ENCODE data around the gene EYS. TPM values are rescaled to one million over a fixed set of nuclear protein-coding genes. Genes with fewer than 3 reads are reported as not detected.
"Not testable (repeated sequence)": the region's sequence is repeated elsewhere in the genome, so short reads cannot be mapped to it uniquely, and the experiment has no call there.

Gene EYS
- total RNA-seq, 1 experiment from 2014 or later, result not detected

- DNase-seq (ENCODE audit: low spot score), result no peak
- in situ Hi-C loops (cut with HindIII; ENCODE audit: low sequenced_read_pairs), result no loop called here
These were observed 1947.4 kb downstream of the EYS start for GRCh38 chr6:63759605-63760105.

- in situ Hi-C loops (cut with HindIII; ENCODE audit: low sequenced_read_pairs), result no loop called here
- DNase-seq (ENCODE audit: low spot score), result no peak
These were observed 1949.2 kb downstream of the EYS start for GRCh38 chr6:63757826-63758225.

GRCh38 chr6:63757275-63757674 is 1949.8 kb downstream of the EYS start:
- in situ Hi-C loops (cut with HindIII; ENCODE audit: low sequenced_read_pairs), result not testable (repeated sequence)

GRCh38 chr6:63750400-63750799 is 1956.6 kb downstream of the EYS start:
- in situ Hi-C loops (cut with HindIII; ENCODE audit: low sequenced_read_pairs), result no loop called here
- DNase-seq (ENCODE audit: low spot score), result no peak

More at GRCh38 chr6:63757275-63757674, 1949.8 kb downstream of the EYS start:
- DNase-seq (ENCODE audit: low spot score), result not testable (repeated sequence)

GRCh38 chr6:63745784-63746183 is 1961.2 kb downstream of the EYS start:
- in situ Hi-C loops (cut with HindIII; ENCODE audit: low sequenced_read_pairs), result no loop called here
- no peak for DNase-seq (ENCODE audit: low spot score)

- in situ Hi-C loops (cut with HindIII; ENCODE audit: low sequenced_read_pairs), result no loop called here
These were observed 1962.2 kb downstream of the EYS start for GRCh38 chr6:63744810-63745209.

GRCh38 chr6:63743691-63744090 is 1963.3 kb downstream of the EYS start:
- in situ Hi-C loops (cut with HindIII; ENCODE audit: low sequenced_read_pairs), result no loop called here
- no peak for DNase-seq (ENCODE audit: low spot score)

More at GRCh38 chr6:63744810-63745209, 1962.2 kb downstream of the EYS start:
- no peak for DNase-seq (ENCODE audit: low spot score)

GRCh38 chr6:63742060-63742459 is 1965.0 kb downstream of the EYS start:
- in situ Hi-C loops (cut with HindIII; ENCODE audit: low sequenced_read_pairs), result no loop called here
- DNase-seq (ENCODE audit: low spot score), result no peak

GRCh38 chr6:63740709-63741108 is 1966.3 kb downstream of the EYS start:
- DNase-seq (ENCODE audit: low spot score), result no peak
- in situ Hi-C loops (cut with HindIII; ENCODE audit: low sequenced_read_pairs), result no loop called here

GRCh38 chr6:63739094-63739687 is 1967.8 kb downstream of the EYS start:
- in situ Hi-C loops (cut with HindIII; ENCODE audit: low sequenced_read_pairs), result no loop called here
- no peak for DNase-seq (ENCODE audit: low spot score)

GRCh38 chr6:63738190-63738589 is 1968.8 kb downstream of the EYS start:
- DNase-seq (ENCODE audit: low spot score); in situ Hi-C loops (cut with HindIII; ENCODE audit: low sequenced_read_pairs): not testable (repeated sequence)

GRCh38 chr6:63734923-63735322 is 1972.1 kb downstream of the EYS start:
- in situ Hi-C loops (cut with HindIII; ENCODE audit: low sequenced_read_pairs), result no loop called here
- no peak for DNase-seq (ENCODE audit: low spot score)

GRCh38 chr6:63732336-63732735 is 1974.7 kb downstream of the EYS start:
- DNase-seq (ENCODE audit: low spot score), result no peak
- in situ Hi-C loops (cut with HindIII; ENCODE audit: low sequenced_read_pairs), result no loop called here

GRCh38 chr6:63731930-63732329 is 1975.1 kb downstream of the EYS start:
- in situ Hi-C loops (cut with HindIII; ENCODE audit: low sequenced_read_pairs), result no loop called here
- DNase-seq (ENCODE audit: low spot score), result no peak

- in situ Hi-C loops (cut with HindIII; ENCODE audit: low sequenced_read_pairs), result no loop called here
- DNase-seq (ENCODE audit: low spot score), result no peak
These were observed 1976.7 kb downstream of the EYS start for GRCh38 chr6:63730311-63730710.

- in situ Hi-C loops (cut with HindIII; ENCODE audit: low sequenced_read_pairs), result no loop called here
- no peak for DNase-seq (ENCODE audit: low spot score)
These were observed 1982.3 kb downstream of the EYS start for GRCh38 chr6:63724721-63725120.

GRCh38 chr6:63721181-63721580 is 1985.8 kb downstream of the EYS start:
- in situ Hi-C loops (cut with HindIII; ENCODE audit: low sequenced_read_pairs), result no loop called here
- no peak for DNase-seq (ENCODE audit: low spot score)

GRCh38 chr6:63716169-63716568 is 1990.9 kb downstream of the EYS start:
- in situ Hi-C loops (cut with HindIII; ENCODE audit: low sequenced_read_pairs), result no loop called here
- DNase-seq (ENCODE audit: low spot score), result no peak

GRCh38 chr6:63714091-63714490 is 1992.9 kb downstream of the EYS start:
- in situ Hi-C loops (cut with HindIII; ENCODE audit: low sequenced_read_pairs), result no loop called here
- DNase-seq (ENCODE audit: low spot score), result no peak

GRCh38 chr6:63713332-63713731 is 1993.7 kb downstream of the EYS start:
- in situ Hi-C loops (cut with HindIII; ENCODE audit: low sequenced_read_pairs), result no loop called here
- DNase-seq (ENCODE audit: low spot score), result no peak

- in situ Hi-C loops (cut with HindIII; ENCODE audit: low sequenced_read_pairs), result no loop called here
These were observed 1997.9 kb downstream of the EYS start for GRCh38 chr6:63709148-63709547.

More at GRCh38 chr6:63709148-63709547, 1997.9 kb downstream of the EYS start:
- no peak for DNase-seq (ENCODE audit: low spot score)
